WTC11 (cell line): ENCODE measurements around the gene DRGX.

Source experiments
- ARID4B ChIP-seq: sonication (generic); formaldehyde crosslinking; IDR thresholded peaks from 2 replicates; pipeline ENCODE4 v1.8.0; 2023; ENCODE audit warnings: missing genetic modification reagents, mild to moderate bottlenecking, borderline replicate concordance
- ATF6 ChIP-seq: sonication (generic); formaldehyde crosslinking; IDR thresholded peaks from 2 replicates; pipeline ENCODE4 v1.8.1; 2023; ENCODE audit warnings: mild to moderate bottlenecking, missing genetic modification reagents
- CBFB ChIP-seq: sonication (generic); formaldehyde crosslinking; IDR thresholded peaks from 2 replicates; pipeline ENCODE4 v1.8.1; 2022; ENCODE audit warnings: mild to moderate bottlenecking, low read depth, missing genetic modification reagents
- CTCF ChIP-seq: fragments of 200-600 bp; IDR thresholded peaks from 2 replicates; pipeline ENCODE4 v1.8.0; 2022; ENCODE audit warnings: antibody characterized with exemption
- ELF4 ChIP-seq: sonication (generic); formaldehyde crosslinking; IDR thresholded peaks from 2 replicates; pipeline ENCODE4 v1.8.1; 2022; ENCODE audit warnings: low read depth, mild to moderate bottlenecking, moderate library complexity, missing genetic modification reagents
- MXD4 ChIP-seq: fragments of 250-450 bp; sonication (Bioruptor Pico); IDR thresholded peaks from 2 replicates; pipeline ENCODE4 v1.8.0; 2021; ENCODE audit warnings: mild to moderate bottlenecking, moderate library complexity, borderline replicate concordance
- NR3C1 ChIP-seq: sonication (generic); formaldehyde crosslinking; conservative IDR thresholded peaks from 2 replicates; pipeline ENCODE4 v1.8.1; 2023; ENCODE audit warnings: low read depth, mild to moderate bottlenecking, missing genetic modification reagents
- SP1 ChIP-seq: sonication (generic); formaldehyde crosslinking; conservative IDR thresholded peaks from 2 replicates; pipeline ENCODE4 v1.8.1; 2022; ENCODE audit warnings: missing genetic modification reagents
- TP53 ChIP-seq: sonication (generic); formaldehyde crosslinking; IDR thresholded peaks from 2 replicates; pipeline ENCODE4 v1.8.1; 2023; ENCODE audit warnings: mild to moderate bottlenecking, missing genetic modification reagents
- ZNF281 ChIP-seq: sonication (generic); formaldehyde crosslinking; IDR thresholded peaks from 2 replicates; pipeline ENCODE4 v1.8.0; 2023; ENCODE audit warnings: mild to moderate bottlenecking, missing genetic modification reagents
- ZNF416 ChIP-seq: fragments of 250-450 bp; sonication (Bioruptor Pico); IDR thresholded peaks from 2 replicates; pipeline ENCODE4 v1.9.0; 2021; ENCODE audit warnings: mild to moderate bottlenecking, inconsistent platforms

- TF ChIP-seq CTCF (no peak), ZNF416 (CRISPR knock-in tag) (no peak), MXD4 (no peak), CBFB (CRISPR knock-in tag) (no peak), ATF6 (CRISPR knock-in tag) (no peak), SP1 (CRISPR knock-in tag) (no peak), NR3C1 (CRISPR knock-in tag) (no peak), TP53 (CRISPR knock-in tag) (no peak), ELF4 (CRISPR knock-in tag) (no peak), ZNF281 (CRISPR knock-in tag) (no peak), ARID4B (CRISPR knock-in tag) (no peak)
Observed at GRCh38 chr10:49369216-49370162, 26.4 kb downstream of the DRGX start.
